Measurements from ENCODE around the gene DBF4. TPM values are rescaled to one million over a fixed set of nuclear protein-coding genes. Genes with fewer than 3 reads are reported as not detected.

The DBF4 gene
- total and polyA plus RNA-seq, 4 donors, result 2.3 to 27.0 (median 3.7) TPM

DNA sequence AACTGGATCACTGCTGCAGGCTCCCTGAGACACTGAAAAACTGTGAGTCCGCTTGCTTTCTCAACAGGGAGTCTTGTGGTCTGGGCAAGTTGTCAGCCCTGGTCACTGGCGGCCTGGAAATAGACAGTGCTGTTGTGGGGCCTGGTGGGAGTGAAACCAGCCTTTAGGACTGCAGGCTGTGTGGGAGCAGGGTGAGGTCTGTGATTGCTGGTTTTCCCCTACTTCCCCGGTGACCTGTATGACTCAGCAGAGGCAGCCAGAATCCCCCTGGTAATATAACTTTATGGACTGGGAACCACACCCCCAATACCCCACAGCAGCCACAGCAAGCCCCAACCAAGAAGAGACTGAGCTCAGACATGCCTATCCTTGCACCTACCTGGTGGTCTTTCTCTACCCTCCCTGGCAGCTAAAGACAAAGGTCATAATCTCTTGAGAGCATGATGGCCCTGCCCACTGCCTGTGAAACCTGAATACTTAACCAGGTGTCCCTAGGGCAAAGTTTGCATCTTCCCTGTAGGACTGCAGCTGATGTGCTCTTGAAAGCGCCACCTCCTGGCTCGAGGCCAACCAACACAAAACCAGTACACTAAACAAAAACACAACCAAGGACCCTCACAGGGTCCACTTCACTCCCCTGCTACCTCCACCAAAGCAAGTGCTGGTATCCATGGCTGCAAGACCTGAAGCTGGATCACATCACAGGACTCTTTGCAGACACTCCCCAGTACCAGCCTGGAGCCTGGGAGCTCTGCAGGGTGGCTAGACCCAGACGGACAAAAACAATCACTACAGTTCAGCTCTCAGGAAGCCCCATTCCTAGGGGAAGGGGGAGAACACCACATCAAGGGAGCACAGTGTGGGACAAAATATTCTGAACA, 50.5 kb downstream of the DBF4 start:
- no peak for TF ChIP-seq GABPA (IDR thresholded peaks at IDR 0.05 in 1 of 2, conservative IDR thresholded peaks at IDR 0.05 in 1 of 2)
- no peak for TF ChIP-seq TAF1 (conservative IDR thresholded peaks at IDR 0.05)
- TF ChIP-seq, protein P1, sequence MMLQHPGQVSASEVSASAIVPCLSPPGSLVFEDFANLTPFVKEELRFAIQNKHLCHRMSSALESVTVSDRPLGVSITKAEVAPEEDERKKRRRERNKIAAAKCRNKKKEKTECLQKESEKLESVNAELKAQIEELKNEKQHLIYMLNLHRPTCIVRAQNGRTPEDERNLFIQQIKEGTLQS (IDR thresholded peaks at IDR 0.05), result no peak
- TF ChIP-seq, protein P2, sequence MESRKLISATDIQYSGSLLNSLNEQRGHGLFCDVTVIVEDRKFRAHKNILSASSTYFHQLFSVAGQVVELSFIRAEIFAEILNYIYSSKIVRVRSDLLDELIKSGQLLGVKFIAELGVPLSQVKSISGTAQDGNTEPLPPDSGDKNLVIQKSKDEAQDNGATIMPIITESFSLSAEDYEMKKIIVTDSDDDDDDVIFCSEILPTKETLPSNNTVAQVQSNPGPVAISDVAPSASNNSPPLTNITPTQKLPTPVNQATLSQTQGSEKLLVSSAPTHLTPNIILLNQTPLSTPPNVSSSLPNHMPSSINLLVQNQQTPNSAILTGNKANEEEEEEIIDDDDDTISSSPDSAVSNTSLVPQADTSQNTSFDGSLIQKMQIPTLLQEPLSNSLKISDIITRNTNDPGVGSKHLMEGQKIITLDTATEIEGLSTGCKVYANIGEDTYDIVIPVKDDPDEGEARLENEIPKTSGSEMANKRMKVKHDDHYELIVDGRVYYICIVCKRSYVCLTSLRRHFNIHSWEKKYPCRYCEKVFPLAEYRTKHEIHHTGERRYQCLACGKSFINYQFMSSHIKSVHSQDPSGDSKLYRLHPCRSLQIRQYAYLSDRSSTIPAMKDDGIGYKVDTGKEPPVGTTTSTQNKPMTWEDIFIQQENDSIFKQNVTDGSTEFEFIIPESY (IDR thresholded peaks at IDR 0.05), result no peak
- no peak for TF ChIP-seq HNF4A (conservative IDR thresholded peaks at IDR 0.05)
- no peak for TF ChIP-seq SP1 (IDR thresholded peaks at IDR 0.05)
- no peak for TF ChIP-seq RAD21 (IDR thresholded peaks at IDR 0.05)
- TF ChIP-seq JUND (IDR thresholded peaks at IDR 0.05), result no peak
- TF ChIP-seq RXRA (IDR thresholded peaks at IDR 0.05), result no peak
- TF ChIP-seq, protein P3, sequence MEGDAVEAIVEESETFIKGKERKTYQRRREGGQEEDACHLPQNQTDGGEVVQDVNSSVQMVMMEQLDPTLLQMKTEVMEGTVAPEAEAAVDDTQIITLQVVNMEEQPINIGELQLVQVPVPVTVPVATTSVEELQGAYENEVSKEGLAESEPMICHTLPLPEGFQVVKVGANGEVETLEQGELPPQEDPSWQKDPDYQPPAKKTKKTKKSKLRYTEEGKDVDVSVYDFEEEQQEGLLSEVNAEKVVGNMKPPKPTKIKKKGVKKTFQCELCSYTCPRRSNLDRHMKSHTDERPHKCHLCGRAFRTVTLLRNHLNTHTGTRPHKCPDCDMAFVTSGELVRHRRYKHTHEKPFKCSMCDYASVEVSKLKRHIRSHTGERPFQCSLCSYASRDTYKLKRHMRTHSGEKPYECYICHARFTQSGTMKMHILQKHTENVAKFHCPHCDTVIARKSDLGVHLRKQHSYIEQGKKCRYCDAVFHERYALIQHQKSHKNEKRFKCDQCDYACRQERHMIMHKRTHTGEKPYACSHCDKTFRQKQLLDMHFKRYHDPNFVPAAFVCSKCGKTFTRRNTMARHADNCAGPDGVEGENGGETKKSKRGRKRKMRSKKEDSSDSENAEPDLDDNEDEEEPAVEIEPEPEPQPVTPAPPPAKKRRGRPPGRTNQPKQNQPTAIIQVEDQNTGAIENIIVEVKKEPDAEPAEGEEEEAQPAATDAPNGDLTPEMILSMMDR (IDR thresholded peaks at IDR 0.05; ENCODE audit: low read depth, low read length, missing input control), result no peak
- no peak for TF ChIP-seq HNF4G (IDR thresholded peaks at IDR 0.05)
- no peak for TF ChIP-seq FOXA1 (IDR thresholded peaks at IDR 0.05)
- TF ChIP-seq FOXA2 (IDR thresholded peaks at IDR 0.05), result no peak
- TF ChIP-seq YY1 (IDR thresholded peaks at IDR 0.05), result no peak
- TF ChIP-seq, protein P4, sequence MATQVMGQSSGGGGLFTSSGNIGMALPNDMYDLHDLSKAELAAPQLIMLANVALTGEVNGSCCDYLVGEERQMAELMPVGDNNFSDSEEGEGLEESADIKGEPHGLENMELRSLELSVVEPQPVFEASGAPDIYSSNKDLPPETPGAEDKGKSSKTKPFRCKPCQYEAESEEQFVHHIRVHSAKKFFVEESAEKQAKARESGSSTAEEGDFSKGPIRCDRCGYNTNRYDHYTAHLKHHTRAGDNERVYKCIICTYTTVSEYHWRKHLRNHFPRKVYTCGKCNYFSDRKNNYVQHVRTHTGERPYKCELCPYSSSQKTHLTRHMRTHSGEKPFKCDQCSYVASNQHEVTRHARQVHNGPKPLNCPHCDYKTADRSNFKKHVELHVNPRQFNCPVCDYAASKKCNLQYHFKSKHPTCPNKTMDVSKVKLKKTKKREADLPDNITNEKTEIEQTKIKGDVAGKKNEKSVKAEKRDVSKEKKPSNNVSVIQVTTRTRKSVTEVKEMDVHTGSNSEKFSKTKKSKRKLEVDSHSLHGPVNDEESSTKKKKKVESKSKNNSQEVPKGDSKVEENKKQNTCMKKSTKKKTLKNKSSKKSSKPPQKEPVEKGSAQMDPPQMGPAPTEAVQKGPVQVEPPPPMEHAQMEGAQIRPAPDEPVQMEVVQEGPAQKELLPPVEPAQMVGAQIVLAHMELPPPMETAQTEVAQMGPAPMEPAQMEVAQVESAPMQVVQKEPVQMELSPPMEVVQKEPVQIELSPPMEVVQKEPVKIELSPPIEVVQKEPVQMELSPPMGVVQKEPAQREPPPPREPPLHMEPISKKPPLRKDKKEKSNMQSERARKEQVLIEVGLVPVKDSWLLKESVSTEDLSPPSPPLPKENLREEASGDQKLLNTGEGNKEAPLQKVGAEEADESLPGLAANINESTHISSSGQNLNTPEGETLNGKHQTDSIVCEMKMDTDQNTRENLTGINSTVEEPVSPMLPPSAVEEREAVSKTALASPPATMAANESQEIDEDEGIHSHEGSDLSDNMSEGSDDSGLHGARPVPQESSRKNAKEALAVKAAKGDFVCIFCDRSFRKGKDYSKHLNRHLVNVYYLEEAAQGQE (IDR thresholded peaks at IDR 0.05), result no peak
- TF ChIP-seq, protein P5, sequence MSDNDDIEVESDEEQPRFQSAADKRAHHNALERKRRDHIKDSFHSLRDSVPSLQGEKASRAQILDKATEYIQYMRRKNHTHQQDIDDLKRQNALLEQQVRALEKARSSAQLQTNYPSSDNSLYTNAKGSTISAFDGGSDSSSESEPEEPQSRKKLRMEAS (IDR thresholded peaks at IDR 0.05), result no peak
- TF ChIP-seq NR2F2 (IDR thresholded peaks at IDR 0.05), result no peak
- TF ChIP-seq EGR1 (IDR thresholded peaks at IDR 0.05; ENCODE audit: low read depth in 2 of 2), result no peak
- Histone ChIP-seq H3K27me3 (ENCODE audit: control insufficient read depth in 4 of 4, insufficient read depth in 4 of 4, low read length in 3 of 4) (no peaks in the 10 kb centered on the region), H3K27ac (ENCODE audit: low read depth in 1 of 2, low read length in 2 of 2) (no peak overlapping the region), H3K4me3 (ENCODE audit: low read depth in 1 of 3, low read length in 3 of 3) (no peak overlapping the region), H3K4me1 (ENCODE audit: control insufficient read depth in 4 of 4, insufficient read depth in 4 of 4, low read length in 3 of 4) (no peaks in the 10 kb centered on the region), H3K9me3 (ENCODE audit: control insufficient read depth in 4 of 4, low read length in 3 of 4) (no peaks in the 10 kb centered on the region), H3K36me3 (ENCODE audit: control insufficient read depth in 4 of 4, insufficient read depth in 3 of 4, low read depth in 1 of 4, low read length in 3 of 4) (no peaks in the 10 kb centered on the region), H3K9ac (ENCODE audit: low read depth in 1 of 2, low read length in 2 of 2) (no peak overlapping the region)
- WGBS, result 51% methylated on average over 6 of the region's 6 CpGs
- DNase-seq (ENCODE audit: low spot score), result no peak

Data from liver (tissue), 9 donors.